Posterior cingulate gyrus (tissue), 11 donors: Measurements from ENCODE around the gene CLDN18.

ENCODE experiments used
- DNase-seq, 10 donors: peaks; one replicate each; pipeline versions ENCODE4 v3.0.0 to v3.0.0-alpha.2; 2020 to 2021; ENCODE audit warnings: mixed read lengths in 3 of 10
- intact Hi-C: fragments of 100-400 bp; cut with DNase I; formaldehyde crosslinking; loops from one replicate; pipeline ENCODE4 v1.15.1; 2023

CLDN18 gene

GRCh38 chr3:138019281-138020069, 9.5 kb downstream of the CLDN18 start:
- intact Hi-C loops = no loop called here
- DNase-seq = no peak

- intact Hi-C loops = no loop called here
- no peak for DNase-seq
Measured at GRCh38 chr3:138023754-138024153, 13.8 kb downstream of the CLDN18 start.

- DNase-seq = no peak
- intact Hi-C loops = no loop called here
Measured at GRCh38 chr3:138025553-138025952, 15.6 kb downstream of the CLDN18 start.

- DNase-seq = no peak
- intact Hi-C loops = no loop called here
Measured at GRCh38 chr3:138027821-138028220, 17.9 kb downstream of the CLDN18 start.

- no peak for DNase-seq
- intact Hi-C loops = no loop called here
Measured at GRCh38 chr3:138030734-138031280, 20.8 kb downstream of the CLDN18 start.

GRCh38 chr3:138031536-138031935, 21.6 kb downstream of the CLDN18 start:
- no peak for DNase-seq
- intact Hi-C loops = no loop called here

GRCh38 chr3:138032567-138032966, 22.6 kb downstream of the CLDN18 start:
- intact Hi-C loops = no loop called here
- no peak for DNase-seq

- intact Hi-C loops = no loop called here
Measured at GRCh38 chr3:138033202-138033691, 23.3 kb downstream of the CLDN18 start.

GRCh38 chr3:138034918-138035317, 25.0 kb downstream of the CLDN18 start:
- no peak for DNase-seq
- intact Hi-C loops = no loop called here

More at GRCh38 chr3:138033202-138033691, 23.3 kb downstream of the CLDN18 start:
- no peak for DNase-seq

- intact Hi-C loops = no loop called here
- DNase-seq = no peak
Measured at GRCh38 chr3:138036572-138036971, 26.6 kb downstream of the CLDN18 start.

GRCh38 chr3:138038725-138039462, 28.9 kb downstream of the CLDN18 start:
- intact Hi-C loops = no loop called here

GRCh38 chr3:138042043-138042442, 32.1 kb downstream of the CLDN18 start:
- intact Hi-C loops = no loop called here

More at GRCh38 chr3:138038725-138039462, 28.9 kb downstream of the CLDN18 start:
- DNase-seq = no peak

GRCh38 chr3:138043266-138044029, 33.5 kb downstream of the CLDN18 start:
- DNase-seq = no peak
- intact Hi-C loops = no loop called here

More at GRCh38 chr3:138042043-138042442, 32.1 kb downstream of the CLDN18 start:
- DNase-seq = no peak

GRCh38 chr3:138046085-138046484, 36.1 kb downstream of the CLDN18 start:
- intact Hi-C loops = no loop called here

GRCh38 chr3:138046955-138047354, 37.0 kb downstream of the CLDN18 start:
- intact Hi-C loops = no loop called here
- DNase-seq = no peak

More at GRCh38 chr3:138046085-138046484, 36.1 kb downstream of the CLDN18 start:
- no peak for DNase-seq

- DNase-seq = no peak
- intact Hi-C loops = no loop called here
Measured at GRCh38 chr3:138047596-138048158, 37.7 kb downstream of the CLDN18 start.

GRCh38 chr3:138049157-138049919, 39.4 kb downstream of the CLDN18 start:
- intact Hi-C loops = no loop called here
- DNase-seq = no peak

- peak in 6 of 10 donors; percentile 22 to 75 (median 29) for DNase-seq
- intact Hi-C loops = loop anchor here (5.0 kb wide), 1 partner anchor 945 kb away; no protein-coding TSS in a partner anchor
Measured at GRCh38 chr3:138051947-138052802, 42.2 kb downstream of the CLDN18 start.
